Measurements from ENCODE around the gene LRRC30.
A peak's percentile ranks its signal among the peaks of the same experiment; 100 is the strongest.

LRRC30 gene

GRCh38 chr18:7269942-7270341, 39.1 kb downstream of the LRRC30 start:
- H3K79me2 ChIP-seq (ENCODE audit: control insufficient read depth, insufficient read depth, low read length, unreplicated experiment) = no peaks in the 10 kb centered on the region
- H3K4me1 ChIP-seq (ENCODE audit: control insufficient read depth, insufficient read depth, low read length, unreplicated experiment) = peaks cover 16% of the 10 kb centered on the region
- no peak overlapping the region for H3K27ac ChIP-seq (ENCODE audit: low read depth, low read length)

GRCh38 chr18:7272311-7273049, 41.6 kb downstream of the LRRC30 start:
- Histone ChIP-seq H3K79me2 (ENCODE audit: control insufficient read depth, insufficient read depth, low read length, unreplicated experiment) (no peaks in the 10 kb centered on the region), H3K27ac (ENCODE audit: low read depth, low read length) (peak overlapping the region; percentile 76), H3K4me3 (ENCODE audit: low read depth, low read length) (peak overlapping the region; percentile 56), H3K4me1 (ENCODE audit: control insufficient read depth, insufficient read depth, low read length, unreplicated experiment) (peaks cover 16% of the 10 kb centered on the region), H2AFZ (ENCODE audit: low read length, unreplicated experiment) (peak overlapping the region; percentile 9), H3K27me3 (ENCODE audit: insufficient read depth, low read length) (no peaks in the 10 kb centered on the region), H3K36me3 (ENCODE audit: insufficient read depth, low read length) (no peaks in the 10 kb centered on the region)

More at GRCh38 chr18:7269942-7270341, 39.1 kb downstream of the LRRC30 start:
- H3K4me3 ChIP-seq (ENCODE audit: low read depth, low read length) = no peak overlapping the region
- no peak overlapping the region for H2AFZ ChIP-seq (ENCODE audit: low read length, unreplicated experiment)
- H3K27me3 ChIP-seq (ENCODE audit: insufficient read depth, low read length) = no peaks in the 10 kb centered on the region
- H3K36me3 ChIP-seq (ENCODE audit: insufficient read depth, low read length) = no peaks in the 10 kb centered on the region

- H2AFZ ChIP-seq (ENCODE audit: low read length, unreplicated experiment) = peak overlapping the region; percentile 9
- H3K27ac ChIP-seq (ENCODE audit: low read depth, low read length) = peak overlapping the region; percentile 76
- no peaks in the 10 kb centered on the region for H3K36me3 ChIP-seq (ENCODE audit: insufficient read depth, low read length)
- no peaks in the 10 kb centered on the region for H3K27me3 ChIP-seq (ENCODE audit: insufficient read depth, low read length)
- H3K79me2 ChIP-seq (ENCODE audit: control insufficient read depth, insufficient read depth, low read length, unreplicated experiment) = no peaks in the 10 kb centered on the region
- H3K4me3 ChIP-seq (ENCODE audit: low read depth, low read length) = peak overlapping the region; percentile 56
- peaks cover 16% of the 10 kb centered on the region for H3K4me1 ChIP-seq (ENCODE audit: control insufficient read depth, insufficient read depth, low read length, unreplicated experiment)
These were observed 42.5 kb downstream of the LRRC30 start for GRCh38 chr18:7273301-7273921.

- Histone ChIP-seq H2AFZ (ENCODE audit: low read length, unreplicated experiment) (no peak overlapping the region), H3K4me1 (ENCODE audit: control insufficient read depth, insufficient read depth, low read length, unreplicated experiment) (no peaks in the 10 kb centered on the region)
These were observed 50.7 kb downstream of the LRRC30 start for GRCh38 chr18:7281579-7281978.

More at GRCh38 chr18:7281579-7281978, 50.7 kb downstream of the LRRC30 start:
- Histone ChIP-seq H3K27ac (ENCODE audit: low read depth, low read length) (no peak overlapping the region), H3K36me3 (ENCODE audit: insufficient read depth, low read length) (no peaks in the 10 kb centered on the region), H3K27me3 (ENCODE audit: insufficient read depth, low read length) (no peaks in the 10 kb centered on the region), H3K79me2 (ENCODE audit: control insufficient read depth, insufficient read depth, low read length, unreplicated experiment) (no peaks in the 10 kb centered on the region), H3K4me3 (ENCODE audit: low read depth, low read length) (no peak overlapping the region)
